WI38 (cell line): ENCODE results near the gene SMIM7.

Experiments used
- H3K4me3 ChIP-seq: 2 replicates; pipeline ENCODE4 v1.5.1; 2011; ENCODE audit warnings: low read depth, mild to moderate bottlenecking, control low read depth, low read length
- TF ChIP-seq, protein P1 (sequence below): IDR thresholded peaks from 2 replicates; pipeline ENCODE4 v1.5.1; 2012; ENCODE audit warnings: low read depth, mild to moderate bottlenecking, control low read depth, low read length

The SMIM7 gene

DNA sequence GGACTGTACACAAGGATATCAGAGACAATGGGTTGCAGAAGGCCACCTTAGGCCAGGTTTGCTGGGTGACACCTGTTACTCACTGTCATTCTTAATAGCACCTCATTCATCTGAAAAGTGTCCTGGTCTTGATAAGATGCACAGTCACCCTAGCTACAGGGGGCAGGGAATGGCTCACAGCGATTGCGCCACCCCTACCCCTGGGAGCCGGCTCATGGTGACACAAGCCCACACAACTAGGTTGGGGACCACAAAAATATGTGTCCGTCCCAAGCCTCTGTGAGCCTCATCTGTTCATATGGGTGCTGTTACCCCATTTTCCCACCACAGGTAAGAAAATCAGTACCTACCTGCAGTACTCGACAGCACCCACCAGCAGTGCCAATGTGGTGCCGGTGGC is 55.3 kb downstream of the SMIM7 start:
- TF ChIP-seq, protein P1, sequence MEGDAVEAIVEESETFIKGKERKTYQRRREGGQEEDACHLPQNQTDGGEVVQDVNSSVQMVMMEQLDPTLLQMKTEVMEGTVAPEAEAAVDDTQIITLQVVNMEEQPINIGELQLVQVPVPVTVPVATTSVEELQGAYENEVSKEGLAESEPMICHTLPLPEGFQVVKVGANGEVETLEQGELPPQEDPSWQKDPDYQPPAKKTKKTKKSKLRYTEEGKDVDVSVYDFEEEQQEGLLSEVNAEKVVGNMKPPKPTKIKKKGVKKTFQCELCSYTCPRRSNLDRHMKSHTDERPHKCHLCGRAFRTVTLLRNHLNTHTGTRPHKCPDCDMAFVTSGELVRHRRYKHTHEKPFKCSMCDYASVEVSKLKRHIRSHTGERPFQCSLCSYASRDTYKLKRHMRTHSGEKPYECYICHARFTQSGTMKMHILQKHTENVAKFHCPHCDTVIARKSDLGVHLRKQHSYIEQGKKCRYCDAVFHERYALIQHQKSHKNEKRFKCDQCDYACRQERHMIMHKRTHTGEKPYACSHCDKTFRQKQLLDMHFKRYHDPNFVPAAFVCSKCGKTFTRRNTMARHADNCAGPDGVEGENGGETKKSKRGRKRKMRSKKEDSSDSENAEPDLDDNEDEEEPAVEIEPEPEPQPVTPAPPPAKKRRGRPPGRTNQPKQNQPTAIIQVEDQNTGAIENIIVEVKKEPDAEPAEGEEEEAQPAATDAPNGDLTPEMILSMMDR: no peak
- H3K4me3 ChIP-seq: no peak overlapping the region

DNA sequence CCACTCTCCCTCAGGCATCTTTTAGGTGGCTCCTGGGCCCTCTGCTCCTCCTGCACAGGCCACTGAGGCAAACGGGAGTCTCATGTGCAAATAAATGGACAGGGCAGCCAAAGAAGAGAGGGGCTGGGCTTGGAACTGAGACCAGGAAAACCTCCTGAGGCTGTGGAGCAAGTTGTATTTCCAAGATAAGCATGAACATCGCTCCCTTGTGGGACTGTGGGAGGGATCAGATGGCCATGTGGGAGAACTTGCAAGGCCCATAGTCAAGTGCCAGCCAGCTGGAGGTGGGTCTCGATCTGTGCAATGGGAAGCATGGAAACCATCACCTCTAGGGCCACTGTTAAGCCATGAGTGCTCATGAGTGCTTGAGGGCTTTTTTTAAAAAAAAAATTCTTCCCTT is 56.9 kb downstream of the SMIM7 start:
- TF ChIP-seq, protein P1: no peak
- no peak overlapping the region for H3K4me3 ChIP-seq

DNA sequence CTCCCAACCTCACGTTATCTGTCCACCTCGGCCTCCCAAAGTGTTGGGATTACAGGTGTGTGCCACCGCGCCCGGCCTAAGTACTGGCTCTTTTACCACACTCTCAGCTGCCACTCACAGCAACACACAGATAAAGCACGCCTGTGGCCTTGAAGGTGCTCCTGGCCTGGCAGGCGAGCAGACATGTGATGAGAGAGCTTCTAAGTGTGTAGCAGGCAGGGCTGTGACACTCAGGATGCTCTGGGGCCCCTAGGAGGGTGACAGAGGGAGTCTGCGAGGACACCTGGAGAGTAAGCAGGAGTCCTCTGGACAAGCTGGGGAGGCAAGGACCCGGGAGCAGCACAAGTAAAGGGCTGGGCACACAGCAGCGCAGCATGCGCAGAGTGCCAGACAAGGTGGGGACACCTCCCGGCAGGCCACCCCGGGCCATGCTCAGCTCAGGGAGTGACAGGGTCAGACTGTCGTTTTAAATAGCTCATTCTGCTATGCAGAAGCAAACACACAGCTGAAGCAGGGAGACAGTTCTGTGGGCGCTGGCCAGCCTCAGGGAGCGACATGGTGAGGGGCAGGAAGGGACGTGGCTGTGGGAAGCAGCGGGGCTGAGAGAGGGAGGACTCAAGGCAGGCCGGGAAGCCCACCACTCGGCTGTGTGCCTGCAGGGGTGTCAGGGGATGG is 58.4 kb downstream of the SMIM7 start:
- H3K4me3 ChIP-seq: no peak overlapping the region
- TF ChIP-seq, protein P1: no peak

DNA sequence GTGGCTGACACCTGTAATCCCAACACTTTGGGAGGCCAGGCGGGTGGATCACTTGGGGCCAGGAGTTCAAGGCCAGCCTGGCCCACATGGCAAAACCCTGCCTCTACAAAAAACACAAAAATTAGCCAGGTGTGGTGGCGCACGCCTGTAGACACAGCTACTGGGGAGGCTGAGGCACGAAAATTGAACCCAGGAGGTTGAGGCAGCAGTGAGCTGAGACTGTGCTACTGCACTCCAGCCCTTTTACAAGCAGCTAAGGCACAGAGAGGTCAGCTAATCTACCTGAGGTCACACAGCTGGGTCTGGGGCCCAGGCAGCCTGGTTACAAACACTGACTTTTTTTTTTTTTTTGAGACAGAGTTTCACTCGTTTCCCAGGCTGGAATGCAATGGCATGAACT is 59.1 kb downstream of the SMIM7 start:
- H3K4me3 ChIP-seq: no peak overlapping the region
- TF ChIP-seq, protein P1: no peak

DNA sequence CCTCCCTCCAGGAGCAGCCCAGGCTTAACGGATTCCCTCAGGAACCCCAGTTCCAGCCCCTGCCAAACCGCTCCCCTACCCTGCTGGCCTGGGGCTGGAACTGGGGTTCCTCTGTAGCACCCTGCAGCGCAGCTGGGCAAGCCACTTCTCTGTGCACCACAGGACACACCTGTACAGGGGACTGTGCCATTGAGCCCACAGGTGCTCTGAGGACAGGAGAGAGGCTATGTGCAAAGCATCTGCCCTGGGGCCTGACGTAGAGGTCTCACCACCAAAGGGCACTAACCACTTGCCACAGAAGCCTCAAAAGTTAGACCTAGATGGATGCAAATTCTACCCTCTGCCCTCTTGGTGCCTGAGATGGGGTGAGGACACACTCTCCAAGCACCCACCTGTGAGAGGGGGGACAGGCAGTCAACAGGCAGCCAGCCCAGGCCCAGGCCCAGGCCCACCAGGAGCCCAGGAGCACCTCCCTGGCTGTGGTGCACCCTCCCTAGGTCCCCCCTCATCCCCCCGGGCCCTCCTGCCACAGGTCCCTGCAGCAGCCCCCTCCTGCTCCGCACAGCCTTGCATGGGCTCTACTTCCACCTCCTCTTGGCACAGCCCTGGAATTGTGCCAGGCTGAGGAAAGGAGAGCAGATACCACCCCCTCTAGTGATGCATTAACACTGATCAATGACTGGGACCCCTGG is 60.1 kb downstream of the SMIM7 start:
- TF ChIP-seq, protein P1: no peak
- no peak overlapping the region for H3K4me3 ChIP-seq

DNA sequence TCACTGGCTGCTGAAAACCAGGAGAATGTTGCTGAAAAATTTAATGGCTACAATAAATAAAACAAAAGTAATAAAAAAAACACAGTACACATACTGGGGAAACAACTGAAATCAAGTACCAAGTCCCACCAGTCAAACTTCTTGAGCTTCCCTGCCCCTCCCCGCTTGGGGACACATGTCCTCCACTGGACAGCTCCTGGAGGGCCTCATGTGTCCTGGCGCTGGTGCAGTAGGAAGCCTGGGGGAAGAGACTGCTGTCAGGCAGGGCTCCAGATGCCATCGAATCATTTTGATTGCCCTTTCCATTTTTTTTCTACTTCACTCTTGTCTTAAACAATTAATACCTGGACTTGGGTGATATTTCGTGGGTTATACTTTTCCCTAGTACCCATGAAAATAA is 61.1 kb downstream of the SMIM7 start:
- H3K4me3 ChIP-seq: no peak overlapping the region
- TF ChIP-seq, protein P1: no peak

DNA sequence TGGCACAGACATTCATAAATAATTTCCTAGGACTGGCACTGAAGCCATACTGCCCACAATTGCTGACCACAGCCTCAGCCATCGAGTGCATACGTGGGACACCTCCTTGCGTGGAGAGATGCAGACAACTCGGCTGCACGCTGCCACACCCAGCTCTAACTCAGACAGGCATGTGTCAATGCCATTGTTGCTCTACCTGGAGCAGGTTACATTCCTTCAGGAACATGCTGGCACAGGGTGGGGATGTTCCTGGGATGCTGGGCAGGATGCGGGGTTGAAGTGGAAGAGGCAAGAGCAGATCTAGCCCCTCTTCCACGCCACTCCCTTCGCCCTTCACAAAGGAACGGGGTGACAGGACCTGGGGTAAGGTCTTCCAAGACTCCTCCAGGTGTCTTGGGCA is 63.5 kb downstream of the SMIM7 start:
- TF ChIP-seq, protein P1: no peak

More for the DNA sequence above, 63.5 kb downstream of the SMIM7 start:
- no peak overlapping the region for H3K4me3 ChIP-seq
